DMS 273 (cell line): Measurements from ENCODE around the gene UST.
"Not testable (repeated sequence)": the region's sequence is repeated elsewhere in the genome, so short reads cannot be mapped to it uniquely, and the experiment has no call there.

ENCODE experiments used
- DNase-seq: peaks from one replicate; lab custom pipeline; 2025; ENCODE audit not compliant: unreplicated experiment; lab: John Stamatoyannopoulos, UW

Gene UST

GRCh38 chr6:148864941-148865340, 118.1 kb downstream of the UST start:
- DNase-seq, result peak; percentile 25

GRCh38 chr6:148866657-148867268, 119.9 kb downstream of the UST start:
- no peak for DNase-seq

GRCh38 chr6:148867862-148868261, 121.0 kb downstream of the UST start:
- DNase-seq, result no peak

- no peak for DNase-seq
These were observed 121.5 kb downstream of the UST start for GRCh38 chr6:148868314-148868713.

GRCh38 chr6:148868901-148869300, 122.1 kb downstream of the UST start:
- DNase-seq, result no peak

- DNase-seq, result no peak
These were observed 122.8 kb downstream of the UST start for GRCh38 chr6:148869585-148869984.

GRCh38 chr6:148873154-148873553, 126.3 kb downstream of the UST start:
- DNase-seq, result no peak

GRCh38 chr6:148873868-148874267, 127.0 kb downstream of the UST start:
- no peak for DNase-seq

GRCh38 chr6:148874698-148875293, 128.0 kb downstream of the UST start:
- DNase-seq, result peak; percentile 81

- DNase-seq, result no peak
These were observed 131.9 kb downstream of the UST start for GRCh38 chr6:148878683-148879082.

- DNase-seq, result not testable (repeated sequence)
These were observed 133.9 kb downstream of the UST start for GRCh38 chr6:148880742-148881141.

- no peak for DNase-seq
These were observed 134.9 kb downstream of the UST start for GRCh38 chr6:148881593-148882311.

- no peak for DNase-seq
These were observed 136.4 kb downstream of the UST start for GRCh38 chr6:148883270-148883669.

GRCh38 chr6:148884461-148884860, 137.6 kb downstream of the UST start:
- no peak for DNase-seq

- peak; percentile 76 for DNase-seq
These were observed 138.5 kb downstream of the UST start for GRCh38 chr6:148885136-148885865.

GRCh38 chr6:148885925-148886845, 139.4 kb downstream of the UST start:
- DNase-seq, result peak; percentile 45

- DNase-seq, result peak; percentile 47
These were observed 140.4 kb downstream of the UST start for GRCh38 chr6:148887181-148887580.

GRCh38 chr6:148888856-148889255, 142.0 kb downstream of the UST start:
- DNase-seq, result peak; percentile 24

- no peak for DNase-seq
These were observed 143.3 kb downstream of the UST start for GRCh38 chr6:148890096-148890495.

GRCh38 chr6:148890652-148891404, 144.0 kb downstream of the UST start:
- no peak for DNase-seq
